Limb (tissue), 2 donors: ENCODE results near the gene VAMP3.
A peak's percentile ranks its signal among the peaks of the same experiment; 100 is the strongest.
"Not testable (repeated sequence)": the region's sequence is repeated elsewhere in the genome, so short reads cannot be mapped to it uniquely, and the experiment has no call there.

Experiments used
- DNase-seq, 2 donors: peaks; one replicate each; pipeline ENCODE4 v3.0.0-alpha.2; 2016; ENCODE audit errors: extremely low spot score in 2 of 2

The VAMP3 gene

DNA sequence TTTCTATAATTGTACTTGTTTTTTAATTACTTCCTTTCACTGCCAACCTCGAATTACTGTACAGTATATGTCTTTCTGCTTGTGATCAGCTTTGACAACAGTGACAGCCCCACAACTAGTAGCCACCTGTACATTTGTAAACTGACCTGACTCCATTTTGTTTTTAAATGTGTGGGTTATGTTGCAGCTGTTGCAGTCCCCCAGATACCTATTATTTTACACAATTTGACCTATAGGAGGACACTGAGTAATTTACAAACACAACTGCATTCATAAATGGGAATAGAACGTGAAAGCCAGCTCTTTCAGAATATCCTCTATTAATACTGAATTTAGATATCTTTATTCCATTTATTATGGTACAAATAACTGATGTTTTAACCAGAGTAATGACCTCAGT is 2.5 kb upstream of the VAMP3 start:
- DNase-seq, result no peak

DNA sequence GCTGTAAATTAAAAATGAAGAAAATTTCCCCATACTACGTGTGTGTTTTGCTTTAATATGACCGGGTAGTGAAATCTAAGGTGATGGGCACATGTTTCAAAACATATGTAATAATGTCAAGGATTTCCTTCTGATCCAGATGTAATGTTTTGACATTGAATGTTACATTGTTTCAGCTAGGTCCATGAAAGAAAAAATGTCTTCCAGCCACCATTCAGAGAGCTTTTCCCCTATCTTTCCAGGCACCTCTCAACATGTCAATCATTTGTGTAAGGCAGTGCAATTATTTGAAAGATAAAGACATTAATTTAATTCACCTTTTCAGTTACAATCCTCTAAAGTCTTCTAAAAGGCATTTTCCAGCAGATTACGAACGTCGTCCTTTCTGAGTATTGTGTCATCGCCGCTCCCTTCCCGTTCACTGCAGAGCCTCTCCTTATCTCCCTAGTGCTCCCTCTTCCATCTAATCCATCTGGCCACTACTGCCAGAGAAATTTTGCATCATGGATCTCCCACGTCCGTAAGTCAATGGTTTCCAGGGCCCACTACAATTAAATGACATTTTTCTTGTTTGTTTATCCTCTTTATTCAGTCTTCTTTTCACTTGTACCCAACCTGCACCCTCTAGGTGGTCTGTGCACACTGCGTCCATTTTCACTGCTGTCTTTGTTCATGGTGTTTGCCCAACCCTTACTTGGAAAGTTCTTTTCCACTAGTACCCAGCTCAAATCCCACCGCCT is 1.3 kb upstream of the VAMP3 start:
- no peak for DNase-seq

DNA sequence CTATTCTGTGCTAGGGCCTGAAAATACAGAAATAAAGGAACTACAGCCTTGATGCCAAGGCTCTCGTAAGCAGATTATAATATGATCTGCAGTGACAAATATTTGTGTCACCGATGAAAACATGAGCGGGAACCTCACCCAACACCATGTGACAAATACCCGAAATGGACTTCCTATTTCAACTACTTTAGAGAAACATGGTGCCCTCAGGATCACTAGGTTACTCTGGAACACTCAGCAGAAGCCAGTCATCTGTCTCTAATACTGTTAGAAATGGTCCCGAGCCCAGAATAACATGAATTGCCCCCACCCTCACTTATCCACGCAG is 463 bp upstream of the VAMP3 start:
- DNase-seq, result no peak

DNA sequence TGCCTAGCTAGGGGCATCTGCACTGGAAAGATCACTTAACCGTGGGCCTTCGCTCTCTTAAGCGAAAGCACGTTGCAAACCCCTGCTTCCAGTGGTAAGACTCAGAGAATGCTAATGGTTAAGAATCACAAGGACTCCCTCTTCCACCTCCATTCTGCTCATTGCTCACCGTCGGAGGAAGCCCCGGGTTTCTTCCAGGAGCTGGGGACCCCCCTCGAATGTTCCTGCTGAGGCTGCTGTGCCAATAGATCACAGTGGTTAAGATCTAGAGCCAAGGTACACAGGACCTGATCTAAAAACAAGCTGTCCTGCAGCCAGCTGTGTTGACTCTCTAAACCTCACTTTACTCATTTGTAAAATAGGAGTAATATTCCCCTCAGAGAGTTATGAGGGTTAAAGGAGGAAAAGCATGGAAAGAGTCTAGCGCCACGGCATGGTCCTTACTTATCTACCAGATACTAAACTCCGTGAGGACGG is 765 bp downstream of the VAMP3 start:
- DNase-seq, result no peak

GRCh38 chr1:7777591-7777990 is 6.5 kb downstream of the VAMP3 start:
- DNase-seq, result no peak

DNA sequence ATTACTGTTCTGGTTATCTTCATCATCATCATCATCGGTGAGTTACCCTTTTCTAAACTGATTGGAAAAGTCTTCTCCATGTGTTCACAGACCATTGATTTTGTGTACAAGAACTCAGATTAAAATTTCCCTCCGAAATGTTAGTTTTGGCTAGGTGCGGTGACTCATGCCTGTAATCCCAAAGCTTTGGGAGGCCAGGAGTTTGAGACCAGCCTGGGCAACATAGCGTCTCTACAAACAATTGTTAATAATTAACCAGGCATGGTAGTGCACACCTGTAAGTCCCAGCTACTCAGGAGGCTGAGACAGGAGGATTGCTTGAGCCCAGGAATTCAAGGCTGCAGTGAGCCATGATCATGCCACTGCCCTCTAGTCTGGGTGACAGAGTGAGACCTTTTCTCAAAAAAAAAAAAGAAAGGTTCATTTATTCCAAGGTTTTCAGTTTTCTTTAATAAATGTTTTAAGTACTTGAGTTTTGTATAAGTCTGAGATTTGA is 7.1 kb downstream of the VAMP3 start:
- no peak for DNase-seq

- DNase-seq, result no peak
Observed at GRCh38 chr1:7780976-7781375, 9.9 kb downstream of the VAMP3 start.

DNA sequence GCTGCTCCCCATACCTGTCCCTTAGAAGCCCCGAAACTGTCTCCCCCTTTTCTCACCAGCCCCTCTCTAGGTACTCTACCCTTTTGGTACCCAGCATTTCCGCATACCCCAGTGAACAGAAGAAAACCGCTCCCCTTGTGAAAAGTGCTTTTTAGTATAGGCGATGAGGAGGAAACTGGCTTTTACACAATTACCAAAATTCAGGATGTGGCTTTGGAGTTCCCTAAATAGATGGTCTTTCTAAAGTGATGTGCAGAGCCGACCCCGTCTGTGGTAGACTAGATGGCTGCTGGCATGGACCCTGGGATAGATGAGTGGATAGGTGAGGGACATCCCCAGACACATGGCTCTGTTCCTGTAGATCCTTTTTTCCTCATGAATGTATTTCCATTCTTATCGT is 10.4 kb downstream of the VAMP3 start:
- DNase-seq, result no peak

GRCh38 chr1:7781923-7782495 is 10.9 kb downstream of the VAMP3 start:
- no peak for DNase-seq

GRCh38 chr1:7783178-7783711 is 12.1 kb downstream of the VAMP3 start:
- DNase-seq, result peak in 1 of 2 donors; percentile 32

DNA sequence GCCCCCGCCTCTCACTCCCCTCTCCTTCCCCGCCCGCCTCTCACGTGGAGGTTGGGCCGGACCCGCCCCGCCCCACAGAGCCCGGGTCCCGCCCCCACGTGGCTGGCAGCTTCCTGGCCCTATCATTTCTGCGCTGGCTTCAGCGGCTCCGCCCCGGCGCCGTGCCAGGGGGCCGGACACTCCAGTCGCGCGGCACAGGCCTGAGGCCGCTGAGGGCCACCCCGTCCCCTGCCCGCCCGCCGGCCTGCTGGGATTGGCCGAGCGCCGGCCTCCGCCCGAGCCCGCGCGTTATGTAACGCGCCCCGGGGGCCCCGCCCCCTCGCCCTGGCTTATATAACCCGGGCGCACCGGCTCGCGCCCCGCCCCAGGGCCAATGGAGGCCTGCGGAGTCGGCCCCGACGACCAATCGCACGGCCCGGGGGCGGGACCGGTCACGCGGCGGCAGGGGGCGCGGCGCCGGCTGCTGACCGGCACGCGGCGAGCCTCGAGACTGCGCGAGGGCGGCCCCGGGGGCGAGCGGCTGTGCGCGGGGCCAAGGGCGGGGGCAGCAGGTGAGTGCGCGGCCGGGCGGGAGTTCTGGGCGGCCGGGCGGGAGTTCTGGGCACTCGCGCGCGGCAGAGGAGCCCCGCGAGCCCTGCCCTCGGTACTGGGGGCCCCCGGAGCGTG is 12.9 kb downstream of the VAMP3 start, which contains the start of gene PER3:
Gene PER3 (plus strand): TSS at position 466 of the 666 bp plus-strand sequence. CDS start 587 bp downstream, outside the sequence.
- DNase-seq, result peak; percentile 93 to 98

- DNase-seq, result peak in 1 of 2 donors; percentile 44
Observed at GRCh38 chr1:7784492-7785071, 13.5 kb downstream of the VAMP3 start.

- DNase-seq, result no peak
Observed at GRCh38 chr1:7785108-7785507, 14.0 kb downstream of the VAMP3 start.

DNA sequence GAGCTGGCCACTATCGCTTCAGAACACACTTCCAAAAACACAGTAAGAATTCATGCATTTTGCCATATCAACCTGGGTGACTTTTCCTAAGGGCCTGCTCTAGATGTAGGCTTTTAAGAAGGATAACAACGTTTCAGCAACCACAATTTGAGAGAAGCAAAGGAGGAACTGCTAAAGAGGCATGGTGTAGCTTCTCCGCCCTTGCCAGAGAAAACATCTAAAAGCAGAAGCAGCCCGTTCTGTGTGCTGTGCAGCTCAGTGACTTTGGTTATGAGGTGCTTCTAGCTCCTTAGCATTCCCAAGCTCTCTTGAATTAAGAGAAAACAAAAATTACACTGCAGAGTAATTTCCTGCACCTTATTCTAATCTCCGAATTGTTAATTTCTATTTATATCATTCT is 15.7 kb downstream of the VAMP3 start:
- DNase-seq, result no peak

GRCh38 chr1:7789828-7790227 is 18.7 kb downstream of the VAMP3 start:
- no peak for DNase-seq

DNA sequence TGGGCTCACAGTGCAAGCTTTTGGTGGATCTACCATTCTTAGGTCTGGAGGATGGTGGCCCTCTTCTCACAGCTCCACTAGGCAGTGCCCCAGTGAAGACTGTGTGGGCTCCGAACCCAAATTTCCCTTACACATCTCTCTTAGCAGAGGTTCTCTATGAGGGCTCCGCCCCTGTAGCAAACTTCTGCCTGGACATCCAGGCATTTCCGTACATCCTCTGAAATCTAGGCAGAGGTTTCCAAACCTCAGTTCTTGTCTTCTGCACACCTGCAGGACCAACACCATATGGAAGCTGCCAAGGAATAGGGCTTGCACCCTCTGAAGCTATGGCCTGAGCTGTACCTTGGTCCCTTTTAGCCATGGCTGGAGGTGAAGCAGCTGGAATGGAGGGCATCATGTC is 19.9 kb downstream of the VAMP3 start:
- not testable (repeated sequence) for DNase-seq

- no peak for DNase-seq
Observed at GRCh38 chr1:7795406-7795805, 24.3 kb downstream of the VAMP3 start.

- DNase-seq, result no peak
Observed at GRCh38 chr1:7805460-7805859, 34.4 kb downstream of the VAMP3 start.

GRCh38 chr1:7808253-7808844 is 37.3 kb downstream of the VAMP3 start:
- DNase-seq, result no peak

DNA sequence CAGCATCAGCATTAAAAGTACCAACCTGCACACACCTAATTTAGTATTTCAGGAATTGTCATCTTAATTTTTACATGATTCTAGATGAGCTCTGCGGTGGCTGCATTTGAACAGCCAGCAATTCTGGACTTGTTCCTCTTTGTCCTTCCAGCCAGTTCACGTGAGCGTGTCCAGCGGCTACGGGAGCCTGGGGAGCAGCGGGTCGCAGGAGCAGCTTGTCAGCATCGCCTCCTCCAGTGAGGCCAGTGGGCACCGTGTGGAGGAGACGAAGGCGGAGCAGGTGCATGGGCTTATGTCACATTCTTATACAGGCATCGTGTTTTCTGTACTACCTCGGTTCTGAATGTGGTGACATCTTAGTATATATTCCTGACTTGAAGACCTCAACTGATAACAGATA is 38.6 kb downstream of the VAMP3 start:
- no peak for DNase-seq

GRCh38 chr1:7810395-7810794 is 39.3 kb downstream of the VAMP3 start:
- DNase-seq, result no peak
